Smooth muscle cell (in vitro differentiated cells): ENCODE measurements around the gene GREM1. TPM values are rescaled to one million over a fixed set of nuclear protein-coding genes. Genes with fewer than 3 reads are reported as not detected.

Source experiments
- DNase-seq: peaks from one replicate; lab custom pipeline; 2025; ENCODE audit not compliant: unreplicated experiment; lab: John Stamatoyannopoulos, UW
- H2AFZ ChIP-seq: fragments of 200-600 bp; sonication (generic); 2 replicates; pipeline ENCODE4 v1.6.0; 2016; ENCODE audit warnings: antibody characterized with exemption, low read depth, mild to moderate bottlenecking
- H3F3A ChIP-seq: fragments of 200-600 bp; sonication (generic); 2 replicates; pipeline ENCODE4 v1.6.0; 2017; ENCODE audit warnings: antibody characterized with exemption, low read depth
- H3K27ac ChIP-seq: fragments of 200-600 bp; sonication (generic); 2 replicates; pipeline ENCODE4 v1.5.1; 2016; ENCODE audit warnings: low read depth, mild to moderate bottlenecking
- H3K27me3 ChIP-seq: fragments of 200-600 bp; sonication (generic); 2 replicates; pipeline ENCODE4 v1.6.1; 2016; ENCODE audit warnings: low read depth, mild to moderate bottlenecking
- H3K36me3 ChIP-seq: fragments of 200-600 bp; sonication (generic); 2 replicates; pipeline ENCODE4 v1.5.1; 2016; ENCODE audit warnings: low read depth
- H3K4me1 ChIP-seq: fragments of 200-600 bp; sonication (generic); 2 replicates; pipeline ENCODE4 v1.5.1; 2016; ENCODE audit warnings: low read depth
- H3K4me2 ChIP-seq: fragments of 200-600 bp; sonication (generic); 2 replicates; pipeline ENCODE4 v1.6.0; 2016; ENCODE audit warnings: mild to moderate bottlenecking
- H3K4me3 ChIP-seq: fragments of 200-600 bp; sonication (generic); 2 replicates; pipeline ENCODE4 v1.5.1; 2016; ENCODE audit warnings: mild to moderate bottlenecking
- H3K79me2 ChIP-seq: fragments of 200-600 bp; sonication (generic); 2 replicates; pipeline ENCODE4 v1.6.0; 2016; ENCODE audit warnings: low read depth, mild to moderate bottlenecking
- H3K9ac ChIP-seq: fragments of 200-600 bp; sonication (generic); 2 replicates; pipeline ENCODE4 v1.6.0; 2016; ENCODE audit warnings: low read depth
- H3K9me3 ChIP-seq: fragments of 200-600 bp; sonication (generic); replicated peaks from 2 replicates; pipeline ENCODE4 v1.5.1; 2016; ENCODE audit warnings: low read depth
- H4K20me1 ChIP-seq: fragments of 200-600 bp; sonication (generic); 2 replicates; pipeline ENCODE4 v1.6.0; 2016; ENCODE audit warnings: low read depth
- CTCF ChIP-seq: fragments of 200-600 bp; sonication (generic); IDR thresholded peaks from 2 replicates; pipeline ENCODE4 v1.5.1; 2017; ENCODE audit warnings: borderline replicate concordance, mild to moderate bottlenecking, antibody characterized with exemption; ENCODE audit not compliant: insufficient read depth, poor library complexity, severe bottlenecking
- WGBS: methylation state at CpG from one replicate; pipeline ENCODE4 v1.1.7; 2016; ENCODE audit warnings: low lambda C conversion rate; 5-methylcytosine and 5-hydroxymethylcytosine counted together
- polyA plus RNA-seq: library from polyadenylated mRNA; unstranded; fragments of >200 nt; fragmentation: Nextera tagmentation; extraction: Ambion mirVana; gene quantifications from 2 replicates; pipeline ENCODE4 v1.2.1, GENCODE V29; 2016
- total RNA-seq: library from RNA; depleted of rRNA; stranded (reverse); fragments of >200 nt; gene quantifications from 2 replicates; pipeline ENCODE4 v1.2.3, GENCODE V29; 2014

GREM1 gene
- 80.1 and 105 TPM in 2 replicates for total RNA-seq
- 40.6 and 57.4 TPM in 2 replicates for polyA plus RNA-seq

GRCh38 chr15:32717426-32718226 is at the start of gene GREM1:
Gene GREM1 (plus strand): TSS chr15:32718004. CDS start chr15:32730691, 12,687 bp downstream.
- peak within 1 kb of the TSS; percentile 77 for H3K9ac ChIP-seq
- peak within 1 kb of the TSS; percentile 90 for H3K4me2 ChIP-seq
- no peaks in the 10 kb centered on the region for H3K36me3 ChIP-seq
- no peak for DNase-seq
- peak within 1 kb of the TSS; percentile 87 for H2AFZ ChIP-seq
- WGBS = 2% methylated on average over 75 of the region's 99 CpGs
- H4K20me1 ChIP-seq = peaks cover 16% of the 10 kb centered on the region
- peak within 1 kb of the TSS; percentile 75 for H3K27ac ChIP-seq
- H3K27me3 ChIP-seq = peaks cover 69% of the 10 kb centered on the region
- H3K4me1 ChIP-seq = peaks cover 19% of the 10 kb centered on the region
- H3K9me3 ChIP-seq = no peaks in the 10 kb centered on the region
- no peak for TF ChIP-seq CTCF
- H3F3A ChIP-seq = no peaks in the 10 kb centered on the region
- H3K4me3 ChIP-seq = peak within 1 kb of the TSS; percentile 58
- peaks cover 17% of the 10 kb centered on the region for H3K79me2 ChIP-seq

- H3K4me1 ChIP-seq = peaks cover 17% of the 10 kb centered on the region
- H3K27ac ChIP-seq = no peak overlapping the region
- H3K9me3 ChIP-seq = no peaks in the 10 kb centered on the region
- 46% methylated on average over 2 of the region's 2 CpGs for WGBS
- TF ChIP-seq CTCF = no peak
- no peak overlapping the region for H3K4me3 ChIP-seq
- H3F3A ChIP-seq = no peaks in the 10 kb centered on the region
- H3K27me3 ChIP-seq = no peaks in the 10 kb centered on the region
- no peak overlapping the region for H3K9ac ChIP-seq
- H3K4me2 ChIP-seq = no peak overlapping the region
- DNase-seq = no peak
- no peaks in the 10 kb centered on the region for H3K79me2 ChIP-seq
- H2AFZ ChIP-seq = no peak overlapping the region
- no peaks in the 10 kb centered on the region for H3K36me3 ChIP-seq
- H4K20me1 ChIP-seq = no peaks in the 10 kb centered on the region
Measured at GRCh38 chr15:32668942-32669341, 48.9 kb upstream of the GREM1 start.

- no peak overlapping the region for H3K27ac ChIP-seq
- H4K20me1 ChIP-seq = no peaks in the 10 kb centered on the region
- peak overlapping the region; percentile 61 for H3K4me2 ChIP-seq
- H3K79me2 ChIP-seq = no peaks in the 10 kb centered on the region
- no peak overlapping the region for H3K4me3 ChIP-seq
- no peak overlapping the region for H3K9ac ChIP-seq
- no peaks in the 10 kb centered on the region for H3K27me3 ChIP-seq
- H3K4me1 ChIP-seq = peaks cover 13% of the 10 kb centered on the region
- no peak for TF ChIP-seq CTCF
- 15% methylated on average over 5 of the region's 5 CpGs for WGBS
- H3F3A ChIP-seq = no peaks in the 10 kb centered on the region
- H2AFZ ChIP-seq = peak overlapping the region; percentile 82
- no peaks in the 10 kb centered on the region for H3K36me3 ChIP-seq
- DNase-seq = no peak
- no peaks in the 10 kb centered on the region for H3K9me3 ChIP-seq
Measured at GRCh38 chr15:32669896-32670611, 47.8 kb upstream of the GREM1 start.
